SK-N-SH (cell line): Measurements from ENCODE around the gene FAM114A1. TPM values are rescaled to one million over a fixed set of nuclear protein-coding genes. Genes with fewer than 3 reads are reported as not detected.

Experiments used
- CTCF ChIA-PET: fragments of 300-600, 350-600 bp; formaldehyde crosslinking; extraction: SDS; loops from one replicate; lab custom pipeline; 2021; lab: Yijun Ruan, JAX
- POLR2A ChIA-PET: fragments of 350-600 bp; sonication (Branson Sonifier 250); formaldehyde crosslinking; extraction: SDS; loops from one replicate; lab custom pipeline; 2020; ENCODE audit warnings: antibody characterized with exemption, inconsistent platforms; lab: Yijun Ruan, JAX
- DNase-seq: peaks from one replicate; pipeline ENCODE4 v3.0.0; 2012
- H2AFZ ChIP-seq: fragments of 200-600 bp; sonication (generic); 2 replicates; pipeline ENCODE4 v1.8.1; 2016; ENCODE audit warnings: antibody characterized with exemption, mild to moderate bottlenecking, low read depth
- H3F3A ChIP-seq: fragments of 200-600 bp; sonication (generic); replicated peaks from 2 replicates; pipeline ENCODE3; 2016; ENCODE audit warnings: antibody characterized with exemption, mild to moderate bottlenecking; ENCODE audit not compliant: insufficient read depth
- H3K27ac ChIP-seq, 2 experiments: fragments of 200-500 bp in 1 of 2; fragments of 200-600 bp in 1 of 2; sonication (Bioruptor generic) in 1 of 2; sonication (generic), shearing (Covaris generic) in 1 of 2; 2 replicates each; pipeline versions ENCODE4 v1.5.1 to v1.6.1; 2014 to 2016; ENCODE audit warnings: low read depth in 2 of 2, inconsistent platforms in 1 of 2, low read length in 1 of 2, mild to moderate bottlenecking in 1 of 2, mixed read lengths in 1 of 2
- H3K27me3 ChIP-seq: fragments of 200-600 bp; sonication (generic), shearing (Covaris generic); 2 replicates; pipeline ENCODE4 v1.6.1; 2016; ENCODE audit warnings: mixed run types; ENCODE audit not compliant: insufficient read depth
- H3K36me3 ChIP-seq, 2 experiments: fragments of 200-500 bp in 1 of 2; fragments of 200-600 bp in 1 of 2; sonication (Bioruptor generic) in 1 of 2; sonication (generic) in 1 of 2; replicated peaks in 1 of 2; 2 replicates each; pipeline versions ENCODE3 to v1.5.1; 2014 to 2016; ENCODE audit warnings: low read length in 1 of 2, mild to moderate bottlenecking in 1 of 2; ENCODE audit not compliant: insufficient read depth in 2 of 2, control insufficient read depth in 1 of 2
- H3K4me1 ChIP-seq, 2 experiments: fragments of 200-500 bp in 1 of 2; fragments of 200-600 bp in 1 of 2; sonication (Bioruptor generic) in 1 of 2; sonication (generic), shearing (Covaris generic) in 1 of 2; 2 replicates each; pipeline versions ENCODE4 v1.5.1 to v1.6.1; 2014 to 2016; ENCODE audit warnings: low read depth in 1 of 2, low read length in 1 of 2, mixed run types in 1 of 2; ENCODE audit not compliant: insufficient read depth in 2 of 2, control insufficient read depth in 1 of 2
- H3K4me2 ChIP-seq: fragments of 200-600 bp; sonication (generic), shearing (Covaris generic); 2 replicates; pipeline ENCODE4 v1.6.1; 2017; ENCODE audit warnings: mixed run types
- H3K4me3 ChIP-seq, 2 experiments: fragments of 200-500 bp in 1 of 2; fragments of 200-600 bp in 1 of 2; sonication (Bioruptor generic) in 1 of 2; sonication (generic), shearing (Covaris generic) in 1 of 2; 2 replicates each; pipeline versions ENCODE4 v1.5.1 to v1.8.1; 2014 to 2016; ENCODE audit warnings: low read depth in 2 of 2, inconsistent platforms in 1 of 2, low read length in 1 of 2, mild to moderate bottlenecking in 1 of 2, mixed read lengths in 1 of 2, moderate library complexity in 1 of 2
- H3K79me2 ChIP-seq: fragments of 200-600 bp; sonication (generic); 2 replicates; pipeline ENCODE4 v1.8.1; 2017; ENCODE audit warnings: mild to moderate bottlenecking; ENCODE audit not compliant: insufficient read depth
- H3K9ac ChIP-seq: fragments of 200-600 bp; sonication (generic); 2 replicates; pipeline ENCODE4 v1.6.1; 2017; ENCODE audit warnings: mixed run types
- H3K9me2 ChIP-seq: fragments of 200-600 bp; sonication (generic); 2 replicates; pipeline ENCODE4 v1.6.1; 2017; ENCODE audit warnings: mixed run types
- H3K9me3 ChIP-seq: fragments of 200-600 bp; sonication (generic); 2 replicates; pipeline ENCODE4 v1.6.1; 2017; ENCODE audit warnings: mixed run types, mild to moderate bottlenecking, moderate library complexity
- H4K20me1 ChIP-seq: fragments of 200-600 bp; sonication (generic); 2 replicates; pipeline ENCODE4 v1.6.1; 2017; ENCODE audit warnings: mild to moderate bottlenecking, mixed run types; ENCODE audit not compliant: insufficient read depth
- FOSL2 ChIP-seq: IDR thresholded peaks from 2 replicates; pipeline ENCODE4 v1.4.0; 2012; ENCODE audit warnings: low read depth, mild to moderate bottlenecking, moderate library complexity, borderline replicate concordance
- RAD21 ChIP-seq: IDR thresholded peaks from 2 replicates; pipeline ENCODE4 v1.6.1; 2012; ENCODE audit warnings: mild to moderate bottlenecking, low read length
- RXRA ChIP-seq: IDR thresholded peaks from 2 replicates; pipeline ENCODE4 v1.4.0; 2012; ENCODE audit warnings: low read depth, mild to moderate bottlenecking, borderline replicate concordance
- SMC3 ChIP-seq: IDR thresholded peaks from 2 replicates; pipeline ENCODE4 v1.6.1; 2012; ENCODE audit warnings: low read depth, low read length, improper control_type of control experiment
- TCF12 ChIP-seq: IDR thresholded peaks from 2 replicates; pipeline ENCODE4 v1.4.0; 2012
- YY1 ChIP-seq: IDR thresholded peaks from 2 replicates; pipeline ENCODE4 v1.4.0; 2012; ENCODE audit warnings: low read depth, mild to moderate bottlenecking
- WGBS: methylation state at CpG from one replicate; pipeline ENCODE4 v1.1.6; 2017; ENCODE audit warnings: low lambda C conversion rate; 5-methylcytosine and 5-hydroxymethylcytosine counted together
- polyA plus RNA-seq, 3 experiments: library from polyadenylated mRNA; depleted of rRNA; stranded (reverse); fragments of >200 nt; gene quantifications; 2 replicates each; pipeline ENCODE4 v1.2.3, GENCODE V29; 2012
- TF ChIP-seq, protein P1 (sequence below): IDR thresholded peaks from 2 replicates; pipeline ENCODE4; 2012
- TF ChIP-seq, protein P2 (sequence below): IDR thresholded peaks from 2 replicates; pipeline ENCODE4 v1.4.0; 2012; ENCODE audit warnings: low read depth, borderline replicate concordance
- TF ChIP-seq, protein P3 (sequence below): fragments of 200-600 bp; sonication (generic); IDR thresholded peaks from 2 replicates; pipeline ENCODE4 v1.6.1; 2017; ENCODE audit warnings: antibody characterized with exemption, mild to moderate bottlenecking, moderate library complexity

The FAM114A1 gene
- polyA plus RNA-seq, 1 of the 3 experiments (the other 2 are of a cell fraction), result 54.2 TPM

DNA sequence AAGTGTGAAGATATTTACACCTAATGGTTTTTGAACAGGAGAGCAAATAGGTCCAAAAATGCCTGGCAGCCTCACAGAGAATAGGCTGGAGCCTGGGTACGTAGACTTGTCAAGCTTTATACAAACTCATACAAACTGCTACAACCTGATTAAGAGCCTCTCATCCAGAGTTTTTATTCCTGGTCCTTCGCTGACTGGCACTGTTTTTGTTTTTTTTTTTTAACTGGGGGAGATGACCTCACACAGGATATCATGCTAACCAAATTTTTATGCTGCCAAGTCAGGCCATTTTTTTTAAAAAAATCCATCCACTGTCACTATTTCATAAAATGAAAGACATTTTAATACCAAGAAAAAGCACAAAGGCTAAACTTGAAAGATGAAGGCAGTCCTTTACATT, 1.9 kb downstream of the FAM114A1 start:
- CTCF ChIA-PET, result interaction anchor here (1.3 to 1.7 kb wide), 3 partner anchors 9 to 19 kb away, joined by 3 to 6 read pairs (median 3); no protein-coding TSS in a partner anchor
- Histone ChIP-seq H3F3A (no peaks in the 10 kb centered on the region), H3K27ac (peak overlapping the region in 1 of 2 experiments; percentile 74; a peak in 2 of 4 replicates)

DNA sequence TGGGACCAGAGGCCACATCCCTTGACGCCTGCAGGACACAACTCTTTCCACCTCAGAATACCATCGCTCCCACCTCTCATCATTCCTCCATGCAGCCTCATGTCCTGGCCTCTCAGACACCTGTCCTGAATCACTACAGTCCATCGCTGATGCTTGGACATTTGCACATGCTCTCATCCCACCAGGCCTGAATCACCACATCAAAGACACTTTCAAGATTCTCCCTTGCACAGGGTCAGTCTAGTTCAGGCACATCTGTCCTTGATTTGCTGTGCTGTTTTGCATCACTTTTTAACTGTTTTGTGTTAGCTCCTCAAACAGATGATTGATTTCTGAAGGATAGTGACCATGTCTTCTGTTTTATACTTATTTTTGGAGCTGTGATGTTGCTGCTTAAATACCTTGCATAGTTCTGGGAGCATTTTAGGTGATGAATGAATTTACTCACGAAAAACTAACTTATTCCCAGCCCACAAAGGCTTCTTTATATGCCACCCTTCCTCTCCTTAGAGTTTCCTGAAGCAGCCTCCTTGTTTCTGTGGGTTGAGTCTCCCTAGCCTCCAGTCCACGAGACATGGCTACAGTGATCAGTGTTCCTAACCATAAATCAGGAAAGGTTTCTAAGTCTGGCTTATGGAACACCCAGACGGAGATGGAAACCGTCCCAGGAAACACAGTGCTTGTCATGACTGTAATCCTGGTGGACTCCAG, 2.6 kb downstream of the FAM114A1 start:
- 84% methylated on average over 7 of the region's 7 CpGs for WGBS
- ChIA-PET POLR2A (no interaction called here), CTCF (interaction anchor here (1.3 to 1.7 kb wide), 3 partner anchors 9 to 18 kb away, joined by 3 to 6 read pairs (median 6); no protein-coding TSS in a partner anchor)
- DNase-seq, result no peak
- no peaks in the 10 kb centered on the region for H3F3A ChIP-seq
- no peak overlapping the region for H3K9ac ChIP-seq
- H4K20me1 ChIP-seq, result peaks cover 14% of the 10 kb centered on the region; the same call in 1 of the 2 replicates
- 0 out of 2 replicates have a peak overlapping the region, but pooled peaks have one; percentile 98 for H3K4me2 ChIP-seq
- peaks cover 69% of the 10 kb centered on the region for H3K79me2 ChIP-seq
- peaks cover 0 to 12% of the 10 kb centered on the region in 2 experiments; a peak in 2 of 4 replicates for H3K4me1 ChIP-seq
- H2AFZ ChIP-seq, result no peak overlapping the region
- peaks cover 0 to 28% of the 10 kb centered on the region in 2 experiments for H3K36me3 ChIP-seq
- H3K27ac ChIP-seq, result peak overlapping the region in 1 of 2 experiments; percentile 13; a peak in 2 of 4 replicates
- H3K9me2 ChIP-seq, result no peaks in the 10 kb centered on the region
- peak; percentile 70 for TF ChIP-seq TCF12
- TF ChIP-seq, protein P1, sequence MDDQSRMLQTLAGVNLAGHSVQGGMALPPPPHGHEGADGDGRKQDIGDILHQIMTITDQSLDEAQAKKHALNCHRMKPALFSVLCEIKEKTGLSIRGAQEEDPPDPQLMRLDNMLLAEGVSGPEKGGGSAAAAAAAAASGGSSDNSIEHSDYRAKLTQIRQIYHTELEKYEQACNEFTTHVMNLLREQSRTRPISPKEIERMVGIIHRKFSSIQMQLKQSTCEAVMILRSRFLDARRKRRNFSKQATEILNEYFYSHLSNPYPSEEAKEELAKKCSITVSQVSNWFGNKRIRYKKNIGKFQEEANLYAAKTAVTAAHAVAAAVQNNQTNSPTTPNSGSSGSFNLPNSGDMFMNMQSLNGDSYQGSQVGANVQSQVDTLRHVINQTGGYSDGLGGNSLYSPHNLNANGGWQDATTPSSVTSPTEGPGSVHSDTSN, result peak; percentile 8; the same call in 1 of the 2 replicates
- TF ChIP-seq SMC3, result no peak
- H3K27me3 ChIP-seq, result no peaks in the 10 kb centered on the region
- H3K4me3 ChIP-seq, result no peak overlapping the region
- no peaks in the 10 kb centered on the region for H3K9me3 ChIP-seq

More for the DNA sequence above, 1.9 kb downstream of the FAM114A1 start:
- WGBS, result 96% methylated on average over 2 of the region's 2 CpGs
- H3K27me3 ChIP-seq, result no peaks in the 10 kb centered on the region
- POLR2A ChIA-PET, result no interaction called here
- no peak overlapping the region for H2AFZ ChIP-seq
- H3K36me3 ChIP-seq, result peaks cover 0 to 28% of the 10 kb centered on the region in 2 experiments
- no peak for TF ChIP-seq YY1
- no peak for TF ChIP-seq RAD21
- TF ChIP-seq, protein P2, sequence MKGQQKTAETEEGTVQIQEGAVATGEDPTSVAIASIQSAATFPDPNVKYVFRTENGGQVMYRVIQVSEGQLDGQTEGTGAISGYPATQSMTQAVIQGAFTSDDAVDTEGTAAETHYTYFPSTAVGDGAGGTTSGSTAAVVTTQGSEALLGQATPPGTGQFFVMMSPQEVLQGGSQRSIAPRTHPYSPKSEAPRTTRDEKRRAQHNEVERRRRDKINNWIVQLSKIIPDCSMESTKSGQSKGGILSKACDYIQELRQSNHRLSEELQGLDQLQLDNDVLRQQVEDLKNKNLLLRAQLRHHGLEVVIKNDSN, result no peak
- no peak for TF ChIP-seq FOSL2
- TF ChIP-seq, protein P3, sequence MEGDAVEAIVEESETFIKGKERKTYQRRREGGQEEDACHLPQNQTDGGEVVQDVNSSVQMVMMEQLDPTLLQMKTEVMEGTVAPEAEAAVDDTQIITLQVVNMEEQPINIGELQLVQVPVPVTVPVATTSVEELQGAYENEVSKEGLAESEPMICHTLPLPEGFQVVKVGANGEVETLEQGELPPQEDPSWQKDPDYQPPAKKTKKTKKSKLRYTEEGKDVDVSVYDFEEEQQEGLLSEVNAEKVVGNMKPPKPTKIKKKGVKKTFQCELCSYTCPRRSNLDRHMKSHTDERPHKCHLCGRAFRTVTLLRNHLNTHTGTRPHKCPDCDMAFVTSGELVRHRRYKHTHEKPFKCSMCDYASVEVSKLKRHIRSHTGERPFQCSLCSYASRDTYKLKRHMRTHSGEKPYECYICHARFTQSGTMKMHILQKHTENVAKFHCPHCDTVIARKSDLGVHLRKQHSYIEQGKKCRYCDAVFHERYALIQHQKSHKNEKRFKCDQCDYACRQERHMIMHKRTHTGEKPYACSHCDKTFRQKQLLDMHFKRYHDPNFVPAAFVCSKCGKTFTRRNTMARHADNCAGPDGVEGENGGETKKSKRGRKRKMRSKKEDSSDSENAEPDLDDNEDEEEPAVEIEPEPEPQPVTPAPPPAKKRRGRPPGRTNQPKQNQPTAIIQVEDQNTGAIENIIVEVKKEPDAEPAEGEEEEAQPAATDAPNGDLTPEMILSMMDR, result no peak
- no peak for TF ChIP-seq RXRA
- DNase-seq, result no peak
- no peak overlapping the region for H3K9ac ChIP-seq
- H4K20me1 ChIP-seq, result peaks cover 9% of the 10 kb centered on the region; the same call in 1 of the 2 replicates
- peaks cover 61% of the 10 kb centered on the region for H3K79me2 ChIP-seq
- peak overlapping the region in 1 of 2 experiments; percentile 74; a peak in 2 of 4 replicates for H3K4me3 ChIP-seq
- H3K4me1 ChIP-seq, result peaks cover 0 to 12% of the 10 kb centered on the region in 2 experiments; a peak in 2 of 4 replicates
- no peaks in the 10 kb centered on the region for H3K9me2 ChIP-seq
- H3K4me2 ChIP-seq, result peak overlapping the region; percentile 98
- no peaks in the 10 kb centered on the region for H3K9me3 ChIP-seq
